Naive thymus-derived CD8-positive, alpha-beta T cell (primary cell): ENCODE measurements around the gene TMEM47. TPM values are rescaled to one million over a fixed set of nuclear protein-coding genes. Genes with fewer than 3 reads are reported as not detected.

Experiments used
- ATAC-seq, 2 donors: fragments of 150-1000 bp; cut with Tn5 transposase in 1 of 2; sonication (Bioruptor Pico), chemical (Tn5 transposase) in 1 of 2; 1 replicate in 1 of 2; 2 replicates in 1 of 2; pipeline ENCODE4 v1.10.0; 2021; ENCODE audit warnings: mild to moderate bottlenecking in 2 of 2, moderate library complexity in 2 of 2
- POLR2A ChIA-PET: fragments of 350-600 bp; sonication (Branson Sonifier 250); formaldehyde crosslinking; loops from one replicate; lab custom pipeline; 2021; ENCODE audit warnings: antibody characterized with exemption; lab: Charles Lee
- DNase-seq, 10 donors: peaks; one replicate each; pipeline versions ENCODE4 v3.0.0 to v3.0.0-alpha.2; 2020 to 2022
- H3K27ac Mint-ChIP-seq, 10 donors: one replicate each; pipeline ENCODE4 v1.8.0; 2020 to 2022; ENCODE audit warnings: mild to moderate bottlenecking in 10 of 10, mixed read lengths in 10 of 10, moderate library complexity in 4 of 10, inconsistent platforms in 1 of 10
- H3K27me3 Mint-ChIP-seq, 5 donors: one replicate each; pipeline ENCODE4 v1.8.0; 2021 to 2022; ENCODE audit warnings: mixed read lengths in 5 of 5
- H3K36me3 Mint-ChIP-seq, 3 donors: one replicate each; pipeline ENCODE4 v1.8.0; 2020 to 2022; ENCODE audit warnings: mixed read lengths in 3 of 3, mild to moderate bottlenecking in 2 of 3, inconsistent platforms in 1 of 3
- H3K4me1 Mint-ChIP-seq, 4 donors: one replicate each; pipeline ENCODE4 v1.8.0; 2021 to 2022; ENCODE audit warnings: mixed read lengths in 4 of 4
- H3K4me3 Mint-ChIP-seq, 10 donors: one replicate each; pipeline ENCODE4 v1.8.0; 2020 to 2022; ENCODE audit warnings: mild to moderate bottlenecking in 10 of 10, mixed read lengths in 10 of 10, moderate library complexity in 6 of 10, inconsistent platforms in 1 of 10
- H3K9me3 Mint-ChIP-seq, 9 donors: one replicate each; pipeline ENCODE4 v1.8.0; 2020 to 2022; ENCODE audit warnings: mixed read lengths in 9 of 9, mild to moderate bottlenecking in 3 of 9, inconsistent platforms in 1 of 9, moderate library complexity in 1 of 9
- polyA plus RNA-seq, 3 donors: library from polyadenylated mRNA; unstranded; fragments of 300-500 nt; fragmentation: Illumina TruSeq; gene quantifications; one replicate each; pipeline ENCODE4 v1.2.3, GENCODE V29; 2021
- total RNA-seq, 8 experiments: library from RNA in 2 of 8; stranded (reverse) in 2 of 8; gene quantifications; one replicate each; pipeline ENCODE4 v1.2.3 and lab custom pipeline; 2021 to 2026

TMEM47 gene
- total and polyA plus RNA-seq, 5 experiments from 2014 or later: not detected

GRCh38 chrX:34632384-34632783 is 24.7 kb downstream of the TMEM47 start:
- Mint-ChIP-seq H3K9me3 (no peaks in the 10 kb centered on the region), H3K36me3 (no peaks in the 10 kb centered on the region), H3K4me3 (no peak overlapping the region), H3K27ac (no peak overlapping the region), H3K27me3 (no peaks in the 10 kb centered on the region), H3K4me1 (no peaks in the 10 kb centered on the region)
- ATAC-seq: no peak
- POLR2A ChIA-PET: no interaction called here
- no peak for DNase-seq

- no peaks in the 10 kb centered on the region for H3K9me3 Mint-ChIP-seq
- DNase-seq (no peak), ATAC-seq (no peak)
- H3K4me1 Mint-ChIP-seq: no peaks in the 10 kb centered on the region
- POLR2A ChIA-PET: no interaction called here
- no peak overlapping the region for H3K27ac Mint-ChIP-seq
- H3K36me3 Mint-ChIP-seq: no peaks in the 10 kb centered on the region
- no peak overlapping the region for H3K4me3 Mint-ChIP-seq
- no peaks in the 10 kb centered on the region for H3K27me3 Mint-ChIP-seq
Measured at GRCh38 chrX:34631479-34632220, 25.4 kb downstream of the TMEM47 start.

GRCh38 chrX:34629572-34629971 is 27.5 kb downstream of the TMEM47 start:
- no peaks in the 10 kb centered on the region for H3K36me3 Mint-ChIP-seq
- no peaks in the 10 kb centered on the region for H3K4me1 Mint-ChIP-seq
- no peaks in the 10 kb centered on the region for H3K27me3 Mint-ChIP-seq
- no peaks in the 10 kb centered on the region for H3K9me3 Mint-ChIP-seq
- POLR2A ChIA-PET: no interaction called here
- H3K27ac Mint-ChIP-seq: no peak overlapping the region
- DNase-seq: no peak
- H3K4me3 Mint-ChIP-seq: no peak overlapping the region
- ATAC-seq: no peak

- no peak overlapping the region for H3K4me3 Mint-ChIP-seq
- ATAC-seq (no peak), DNase-seq (no peak)
Measured at GRCh38 chrX:34624416-34624815, 32.7 kb downstream of the TMEM47 start.

GRCh38 chrX:34619920-34620319 is 37.2 kb downstream of the TMEM47 start:
- POLR2A ChIA-PET: no interaction called here
- DNase-seq: no peak
- peaks cover 0 to 3% (median 0%) of the 10 kb centered on the region in 9 donors for H3K9me3 Mint-ChIP-seq
- no peak overlapping the region for H3K27ac Mint-ChIP-seq
- ATAC-seq: no peak
- H3K27me3 Mint-ChIP-seq: no peaks in the 10 kb centered on the region
- no peak overlapping the region for H3K4me3 Mint-ChIP-seq
- no peaks in the 10 kb centered on the region for H3K4me1 Mint-ChIP-seq
- H3K36me3 Mint-ChIP-seq: no peaks in the 10 kb centered on the region

More at GRCh38 chrX:34624416-34624815, 32.7 kb downstream of the TMEM47 start:
- Mint-ChIP-seq H3K27me3 (no peaks in the 10 kb centered on the region), H3K9me3 (no peaks in the 10 kb centered on the region), H3K4me1 (no peaks in the 10 kb centered on the region), H3K27ac (no peak overlapping the region), H3K36me3 (no peaks in the 10 kb centered on the region)
- POLR2A ChIA-PET: no interaction called here

GRCh38 chrX:34612036-34612435 is 45.0 kb downstream of the TMEM47 start:
- Mint-ChIP-seq H3K9me3 (peaks cover 0 to 15% (median 2%) of the 10 kb centered on the region in 9 donors), H3K4me3 (no peak overlapping the region), H3K27me3 (no peaks in the 10 kb centered on the region), H3K4me1 (no peaks in the 10 kb centered on the region), H3K27ac (no peak overlapping the region), H3K36me3 (no peaks in the 10 kb centered on the region)
- ATAC-seq: no peak
- POLR2A ChIA-PET: no interaction called here
- no peak for DNase-seq

- POLR2A ChIA-PET: no interaction called here
- Mint-ChIP-seq H3K27me3 (no peaks in the 10 kb centered on the region), H3K9me3 (peaks cover 0 to 4% (median 2%) of the 10 kb centered on the region in 9 donors), H3K27ac (no peak overlapping the region), H3K4me1 (no peaks in the 10 kb centered on the region), H3K36me3 (no peaks in the 10 kb centered on the region), H3K4me3 (no peak overlapping the region)
- no peak for ATAC-seq
- no peak for DNase-seq
Measured at GRCh38 chrX:34598362-34598761, 58.7 kb downstream of the TMEM47 start.

- H3K36me3 Mint-ChIP-seq: no peaks in the 10 kb centered on the region
- POLR2A ChIA-PET: no interaction called here
- peaks cover 0 to 29% (median 2%) of the 10 kb centered on the region in 9 donors for H3K9me3 Mint-ChIP-seq
- no peaks in the 10 kb centered on the region for H3K27me3 Mint-ChIP-seq
- H3K27ac Mint-ChIP-seq: no peak overlapping the region
- no peak for ATAC-seq
- H3K4me1 Mint-ChIP-seq: no peaks in the 10 kb centered on the region
- no peak overlapping the region for H3K4me3 Mint-ChIP-seq
- no peak for DNase-seq
Measured at GRCh38 chrX:34586936-34587335, 70.1 kb downstream of the TMEM47 start.

- POLR2A ChIA-PET: no interaction called here
- no peaks in the 10 kb centered on the region for H3K4me1 Mint-ChIP-seq
- peaks cover 0 to 29% (median 2%) of the 10 kb centered on the region in 9 donors for H3K9me3 Mint-ChIP-seq
- no peaks in the 10 kb centered on the region for H3K36me3 Mint-ChIP-seq
- ATAC-seq (no peak), DNase-seq (no peak)
- no peaks in the 10 kb centered on the region for H3K27me3 Mint-ChIP-seq
- H3K4me3 Mint-ChIP-seq: no peak overlapping the region
- no peak overlapping the region for H3K27ac Mint-ChIP-seq
Measured at GRCh38 chrX:34586346-34586911, 70.7 kb downstream of the TMEM47 start.

GRCh38 chrX:34585561-34585960 is 71.5 kb downstream of the TMEM47 start:
- no peaks in the 10 kb centered on the region for H3K36me3 Mint-ChIP-seq
- H3K4me1 Mint-ChIP-seq: no peaks in the 10 kb centered on the region
- no peaks in the 10 kb centered on the region for H3K27me3 Mint-ChIP-seq
- peaks cover 0 to 29% (median 2%) of the 10 kb centered on the region in 9 donors for H3K9me3 Mint-ChIP-seq
- no peak overlapping the region for H3K27ac Mint-ChIP-seq
- POLR2A ChIA-PET: no interaction called here
- ATAC-seq (no peak), DNase-seq (no peak)
- no peak overlapping the region for H3K4me3 Mint-ChIP-seq

GRCh38 chrX:34584781-34585180 is 72.3 kb downstream of the TMEM47 start:
- Mint-ChIP-seq H3K27ac (no peak overlapping the region), H3K9me3 (peaks cover 0 to 25% (median 2%) of the 10 kb centered on the region in 9 donors), H3K4me1 (no peaks in the 10 kb centered on the region), H3K36me3 (no peaks in the 10 kb centered on the region), H3K4me3 (no peak overlapping the region), H3K27me3 (no peaks in the 10 kb centered on the region)
- no peak for ATAC-seq
- POLR2A ChIA-PET: no interaction called here
- no peak for DNase-seq

GRCh38 chrX:34580069-34580468 is 77.0 kb downstream of the TMEM47 start:
- Mint-ChIP-seq H3K27me3 (no peaks in the 10 kb centered on the region), H3K36me3 (no peaks in the 10 kb centered on the region), H3K4me3 (no peak overlapping the region), H3K4me1 (no peaks in the 10 kb centered on the region), H3K27ac (no peak overlapping the region), H3K9me3 (peaks cover 0 to 3% (median 0%) of the 10 kb centered on the region in 9 donors)
- ATAC-seq (no peak), DNase-seq (no peak)
- POLR2A ChIA-PET: no interaction called here

GRCh38 chrX:34578237-34578636 is 78.8 kb downstream of the TMEM47 start:
- DNase-seq (no peak), ATAC-seq (no peak)
- H3K36me3 Mint-ChIP-seq: no peaks in the 10 kb centered on the region
- H3K4me3 Mint-ChIP-seq: no peak overlapping the region
- H3K27ac Mint-ChIP-seq: no peak overlapping the region
- H3K9me3 Mint-ChIP-seq: peaks cover 0 to 3% (median 0%) of the 10 kb centered on the region in 9 donors
- no peaks in the 10 kb centered on the region for H3K27me3 Mint-ChIP-seq
- no peaks in the 10 kb centered on the region for H3K4me1 Mint-ChIP-seq
- POLR2A ChIA-PET: no interaction called here
